GM18867 (cell line): ENCODE data around the gene XIRP1.

Experiments used
- ATAC-seq: cut with Tn5 transposase; IDR thresholded peaks from one replicate; pipeline ENCODE4 v1.9.1; 2021; ENCODE audit warnings: mild to moderate bottlenecking, moderate library complexity; ENCODE audit not compliant: unreplicated experiment

The XIRP1 gene

GRCh38 chr3:39188271-39189149 lies 3.9 kb downstream of the XIRP1 start:
- ATAC-seq: no peak

- ATAC-seq: no peak
Observed at GRCh38 chr3:39187372-39188155, 4.8 kb downstream of the XIRP1 start.

GRCh38 chr3:39186692-39187151 lies 5.7 kb downstream of the XIRP1 start:
- ATAC-seq: no peak

- ATAC-seq: no peak
Observed at GRCh38 chr3:39185959-39186691, 6.3 kb downstream of the XIRP1 start.

- ATAC-seq: no peak
Observed at GRCh38 chr3:39185326-39185958, 7.0 kb downstream of the XIRP1 start.

- ATAC-seq: no peak
Observed at GRCh38 chr3:39184968-39185285, 7.5 kb downstream of the XIRP1 start.

- no peak for ATAC-seq
Observed at GRCh38 chr3:39184081-39184967, 8.1 kb downstream of the XIRP1 start.

- no peak for ATAC-seq
Observed at GRCh38 chr3:39183211-39184080, 8.9 kb downstream of the XIRP1 start.

- ATAC-seq: no peak
Observed at GRCh38 chr3:39181408-39182335, 10.7 kb downstream of the XIRP1 start.

- peak; percentile 91 for ATAC-seq
Observed at GRCh38 chr3:39180546-39181346, 11.6 kb downstream of the XIRP1 start.

- ATAC-seq: no peak
Observed at GRCh38 chr3:39180183-39180545, 12.2 kb downstream of the XIRP1 start.

- no peak for ATAC-seq
Observed at GRCh38 chr3:39178553-39178952, 13.8 kb downstream of the XIRP1 start.

GRCh38 chr3:39177708-39178332 lies 14.6 kb downstream of the XIRP1 start:
- ATAC-seq: peak; percentile 43

- no peak for ATAC-seq
Observed at GRCh38 chr3:39176025-39176714, 16.2 kb downstream of the XIRP1 start.

- ATAC-seq: no peak
Observed at GRCh38 chr3:39173318-39174125, 18.9 kb downstream of the XIRP1 start.
